ENCODE results near the gene ABHD12.
"Not testable (repeated sequence)": the region's sequence is repeated elsewhere in the genome, so short reads cannot be mapped to it uniquely, and the experiment has no call there.

The ABHD12 gene

GRCh38 chr20:25390538-25391528, at the start of gene ABHD12:
ABHD12 (minus strand) TSS chr20:25390835; CDS start chr20:25390703, 132 bp downstream.
- peak; percentile 83 to 92 (median 89) for DNase-seq (ENCODE audit: low read depth in 2 of 3, low spot score in 2 of 3)

GRCh38 chr20:25439328-25439727, 48.7 kb upstream of the ABHD12 start:
- DNase-seq (ENCODE audit: low read depth in 2 of 3, low spot score in 2 of 3): no peak

GRCh38 chr20:25437153-25437581, 46.5 kb upstream of the ABHD12 start:
- no peak for DNase-seq (ENCODE audit: low read depth in 2 of 3, low spot score in 2 of 3)

- DNase-seq (ENCODE audit: low read depth in 2 of 3, low spot score in 2 of 3): no peak
Measured at GRCh38 chr20:25424536-25424935, 33.9 kb upstream of the ABHD12 start.

GRCh38 chr20:25422032-25422431, 31.4 kb upstream of the ABHD12 start:
- no peak for DNase-seq (ENCODE audit: low read depth in 2 of 3, low spot score in 2 of 3)

GRCh38 chr20:25421102-25421501, 30.5 kb upstream of the ABHD12 start:
- DNase-seq (ENCODE audit: low read depth in 2 of 3, low spot score in 2 of 3): no peak

- no peak for DNase-seq (ENCODE audit: low read depth in 2 of 3, low spot score in 2 of 3)
Measured at GRCh38 chr20:25418776-25419175, 28.1 kb upstream of the ABHD12 start.

GRCh38 chr20:25408890-25409289, 18.3 kb upstream of the ABHD12 start:
- DNase-seq (ENCODE audit: low read depth in 2 of 3, low spot score in 2 of 3): no peak

GRCh38 chr20:25408170-25408547, 17.5 kb upstream of the ABHD12 start:
- DNase-seq (ENCODE audit: low read depth in 2 of 3, low spot score in 2 of 3): no peak

GRCh38 chr20:25407311-25408169, 16.9 kb upstream of the ABHD12 start, which contains the start of gene GINS1:
GINS1 (plus strand) TSS chr20:25407673; CDS start chr20:25407821, 148 bp downstream.
- DNase-seq (ENCODE audit: low read depth in 2 of 3, low spot score in 2 of 3): peak; percentile 76 to 81 (median 77)

GRCh38 chr20:25402583-25402982, 11.9 kb upstream of the ABHD12 start:
- DNase-seq (ENCODE audit: low read depth in 2 of 3, low spot score in 2 of 3): no peak

- not testable (repeated sequence) for DNase-seq (ENCODE audit: low read depth in 2 of 3, low spot score in 2 of 3)
Measured at GRCh38 chr20:25400291-25400732, 9.7 kb upstream of the ABHD12 start.

- no peak for DNase-seq (ENCODE audit: low read depth in 2 of 3, low spot score in 2 of 3)
Measured at GRCh38 chr20:25399037-25399430, 8.4 kb upstream of the ABHD12 start.

GRCh38 chr20:25398376-25399036, 7.9 kb upstream of the ABHD12 start:
- no peak for DNase-seq (ENCODE audit: low read depth in 2 of 3, low spot score in 2 of 3)

- DNase-seq (ENCODE audit: low read depth in 2 of 3, low spot score in 2 of 3): no peak
Measured at GRCh38 chr20:25397821-25398220, 7.2 kb upstream of the ABHD12 start.

GRCh38 chr20:25397096-25397495, 6.5 kb upstream of the ABHD12 start:
- DNase-seq (ENCODE audit: low read depth in 2 of 3, low spot score in 2 of 3): no peak

GRCh38 chr20:25394996-25395395, 4.4 kb upstream of the ABHD12 start:
- DNase-seq (ENCODE audit: low read depth in 2 of 3, low spot score in 2 of 3): no peak

- no peak for DNase-seq (ENCODE audit: low read depth in 2 of 3, low spot score in 2 of 3)
Measured at GRCh38 chr20:25394276-25394675, 3.6 kb upstream of the ABHD12 start.

GRCh38 chr20:25389858-25390537, 637 bp downstream of the ABHD12 start:
- DNase-seq (ENCODE audit: low read depth in 2 of 3, low spot score in 2 of 3): peak in 2 of 3 experiments; percentile 12 to 15

- no peak for DNase-seq (ENCODE audit: low read depth in 2 of 3, low spot score in 2 of 3)
Measured at GRCh38 chr20:25389401-25389857, 1.2 kb downstream of the ABHD12 start.

Measured in activated CD8-positive, alpha-beta memory T cell treated with anti-CD3 and anti-CD28 coated beads for 48 hours (primary cell).